Measurements from ENCODE around the gene HNRNPUL2.

The HNRNPUL2 gene

DNA sequence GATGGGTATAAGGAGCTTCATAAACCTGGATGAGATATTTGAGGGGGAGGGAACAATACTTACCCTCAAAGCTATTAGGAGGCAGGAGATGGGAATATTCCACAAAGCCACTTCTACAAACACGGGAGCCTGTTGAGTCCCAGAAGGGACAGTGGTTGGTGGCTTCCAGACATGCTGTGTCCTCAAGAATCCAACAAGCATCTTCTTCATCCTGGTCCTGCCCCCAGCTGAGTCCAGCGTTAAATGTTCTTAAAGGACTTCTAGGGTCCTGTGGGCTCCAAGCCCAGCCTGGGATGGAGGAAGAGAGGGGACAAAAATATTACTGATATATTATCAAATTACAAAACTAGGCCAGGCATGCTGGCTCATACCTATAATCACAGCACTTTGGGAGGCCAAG lies 59.8 kb downstream of the HNRNPUL2 start:
- peak overlapping the region; percentile 98 for H3K4me3 ChIP-seq (ENCODE audit: low read length)

DNA sequence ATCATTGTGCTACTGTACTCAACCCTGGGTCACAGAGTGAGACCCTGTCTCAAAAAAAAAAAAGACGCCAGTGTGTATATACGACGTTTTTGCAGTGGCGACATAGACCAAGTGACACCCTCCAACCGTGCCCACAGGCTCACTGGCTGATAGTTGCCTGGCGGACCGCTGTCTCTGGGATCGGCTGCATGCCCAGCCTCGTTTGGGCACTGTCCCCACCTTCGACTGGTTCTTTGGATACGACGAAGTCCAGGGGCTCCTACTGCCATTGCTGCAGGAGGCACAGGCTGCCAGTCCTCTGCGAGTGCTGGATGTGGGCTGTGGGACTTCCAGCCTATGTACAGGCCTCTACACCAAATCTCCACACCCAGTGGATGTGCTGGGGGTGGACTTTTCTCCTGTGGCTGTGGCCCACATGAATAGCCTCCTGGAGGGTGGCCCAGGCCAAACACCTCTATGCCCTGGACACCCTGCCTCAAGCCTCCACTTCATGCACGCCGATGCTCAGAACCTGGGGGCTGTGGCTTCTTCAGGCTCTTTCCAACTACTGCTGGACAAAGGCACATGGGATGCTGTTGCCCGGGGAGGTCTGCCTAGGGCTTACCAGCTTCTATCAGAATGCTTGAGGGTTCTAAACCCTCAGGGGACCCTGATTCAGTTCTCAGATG lies 60.9 kb downstream of the HNRNPUL2 start:
- no peaks in the 10 kb centered on the region for H3K9me2 ChIP-seq (replicated peaks; ENCODE audit: control insufficient read depth, low read length)
- peak overlapping the region; percentile 92 for H3K27ac ChIP-seq (ENCODE audit: low read depth, low read length)
- H3K36me3 ChIP-seq (ENCODE audit: control insufficient read depth, low read length) = peaks cover 72% of the 10 kb centered on the region
- peaks cover 80% of the 10 kb centered on the region for H3K79me2 ChIP-seq (ENCODE audit: control insufficient read depth, low read length)
- H3K4me1 ChIP-seq (ENCODE audit: control insufficient read depth, low read length) = peaks cover 53% of the 10 kb centered on the region
- peaks cover 12% of the 10 kb centered on the region for H4K20me1 ChIP-seq (ENCODE audit: control insufficient read depth, insufficient read depth, low read depth, low read length)
- H3F3A ChIP-seq (ENCODE audit: control insufficient read depth, insufficient read depth) = peaks cover 52% of the 10 kb centered on the region
- H3K27me3 ChIP-seq (ENCODE audit: control insufficient read depth, low read length) = no peaks in the 10 kb centered on the region
- peak overlapping the region; percentile 99 for H3K4me2 ChIP-seq (ENCODE audit: low read length)
- TF ChIP-seq EZH2phosphoT487 (IDR thresholded peaks at IDR 0.05; ENCODE audit: borderline replicate concordance, low read length) = no peak
- TF ChIP-seq, protein P1, sequence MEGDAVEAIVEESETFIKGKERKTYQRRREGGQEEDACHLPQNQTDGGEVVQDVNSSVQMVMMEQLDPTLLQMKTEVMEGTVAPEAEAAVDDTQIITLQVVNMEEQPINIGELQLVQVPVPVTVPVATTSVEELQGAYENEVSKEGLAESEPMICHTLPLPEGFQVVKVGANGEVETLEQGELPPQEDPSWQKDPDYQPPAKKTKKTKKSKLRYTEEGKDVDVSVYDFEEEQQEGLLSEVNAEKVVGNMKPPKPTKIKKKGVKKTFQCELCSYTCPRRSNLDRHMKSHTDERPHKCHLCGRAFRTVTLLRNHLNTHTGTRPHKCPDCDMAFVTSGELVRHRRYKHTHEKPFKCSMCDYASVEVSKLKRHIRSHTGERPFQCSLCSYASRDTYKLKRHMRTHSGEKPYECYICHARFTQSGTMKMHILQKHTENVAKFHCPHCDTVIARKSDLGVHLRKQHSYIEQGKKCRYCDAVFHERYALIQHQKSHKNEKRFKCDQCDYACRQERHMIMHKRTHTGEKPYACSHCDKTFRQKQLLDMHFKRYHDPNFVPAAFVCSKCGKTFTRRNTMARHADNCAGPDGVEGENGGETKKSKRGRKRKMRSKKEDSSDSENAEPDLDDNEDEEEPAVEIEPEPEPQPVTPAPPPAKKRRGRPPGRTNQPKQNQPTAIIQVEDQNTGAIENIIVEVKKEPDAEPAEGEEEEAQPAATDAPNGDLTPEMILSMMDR (IDR thresholded peaks at IDR 0.05; ENCODE audit: low read depth, low read length, poor library complexity, severe bottlenecking) = no peak
- H3K4me3 ChIP-seq (ENCODE audit: low read length) = peak overlapping the region; percentile 98
- no peaks in the 10 kb centered on the region for H3K9me3 ChIP-seq (ENCODE audit: control insufficient read depth, insufficient read depth, low read length)

More for the DNA sequence above, 59.8 kb downstream of the HNRNPUL2 start:
- H3K27me3 ChIP-seq (ENCODE audit: control insufficient read depth, low read length) = no peaks in the 10 kb centered on the region
- peaks cover 52% of the 10 kb centered on the region for H3F3A ChIP-seq (ENCODE audit: control insufficient read depth, insufficient read depth)
- peaks cover 54% of the 10 kb centered on the region for H3K4me1 ChIP-seq (ENCODE audit: control insufficient read depth, low read length)
- H3K36me3 ChIP-seq (ENCODE audit: control insufficient read depth, low read length) = peaks cover 74% of the 10 kb centered on the region
- no peak for TF ChIP-seq EZH2phosphoT487 (IDR thresholded peaks at IDR 0.05; ENCODE audit: borderline replicate concordance, low read length)
- TF ChIP-seq, protein P1 (IDR thresholded peaks at IDR 0.05; ENCODE audit: low read depth, low read length, poor library complexity, severe bottlenecking) = no peak
- peaks cover 12% of the 10 kb centered on the region for H4K20me1 ChIP-seq (ENCODE audit: control insufficient read depth, insufficient read depth, low read depth, low read length)
- H3K9me2 ChIP-seq (replicated peaks; ENCODE audit: control insufficient read depth, low read length) = no peaks in the 10 kb centered on the region
- H3K9me3 ChIP-seq (ENCODE audit: control insufficient read depth, insufficient read depth, low read length) = no peaks in the 10 kb centered on the region
- peaks cover 87% of the 10 kb centered on the region for H3K79me2 ChIP-seq (ENCODE audit: control insufficient read depth, low read length)
- H3K4me2 ChIP-seq (ENCODE audit: low read length) = peak overlapping the region; percentile 99
- peak overlapping the region; percentile 92 for H3K27ac ChIP-seq (ENCODE audit: low read depth, low read length)

DNA sequence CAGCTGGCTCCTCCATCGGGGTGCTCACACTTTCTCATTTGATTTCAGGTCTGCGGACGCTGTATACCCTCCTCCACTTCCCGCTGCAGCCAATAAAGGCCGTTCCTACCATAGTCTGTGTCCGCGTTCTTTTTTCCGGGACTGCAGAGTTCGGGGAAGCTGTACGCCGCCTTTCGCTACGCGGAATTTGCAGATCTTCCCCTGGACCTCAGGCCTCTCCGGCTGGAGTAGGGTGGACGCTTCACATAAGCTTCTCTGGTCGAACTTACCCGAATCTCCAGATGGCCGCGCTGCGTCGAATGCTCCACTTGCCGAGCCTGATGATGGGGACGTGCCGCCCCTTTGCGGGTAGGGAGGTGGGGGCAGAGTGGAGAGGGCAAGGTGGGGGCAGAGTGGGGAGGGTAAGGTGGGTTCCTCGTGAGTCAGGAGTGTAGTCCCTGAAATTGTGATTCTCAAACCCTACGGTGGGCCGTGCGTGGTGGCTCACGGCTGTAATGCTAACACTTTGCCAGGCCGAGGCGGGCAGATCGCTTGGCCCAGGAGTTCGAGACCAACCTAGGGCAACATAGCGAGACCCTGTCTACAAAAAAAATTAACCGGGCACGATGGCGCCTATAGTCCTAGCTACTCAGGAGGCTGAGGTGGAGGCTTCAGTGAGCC lies 61.5 kb downstream of the HNRNPUL2 start:
- Histone ChIP-seq H3K4me2 (ENCODE audit: low read length) (peak overlapping the region; percentile 99), H3K9me3 (ENCODE audit: control insufficient read depth, insufficient read depth, low read length) (no peaks in the 10 kb centered on the region), H3K27ac (ENCODE audit: low read depth, low read length) (peak overlapping the region; percentile 92), H4K20me1 (ENCODE audit: control insufficient read depth, insufficient read depth, low read depth, low read length) (peaks cover 12% of the 10 kb centered on the region), H3K9me2 (replicated peaks; ENCODE audit: control insufficient read depth, low read length) (no peaks in the 10 kb centered on the region), H3K4me3 (ENCODE audit: low read length) (peak overlapping the region; percentile 98), H3K27me3 (ENCODE audit: control insufficient read depth, low read length) (no peaks in the 10 kb centered on the region), H3K36me3 (ENCODE audit: control insufficient read depth, low read length) (peaks cover 69% of the 10 kb centered on the region), H3F3A (ENCODE audit: control insufficient read depth, insufficient read depth) (peaks cover 48% of the 10 kb centered on the region), H3K79me2 (ENCODE audit: control insufficient read depth, low read length) (peaks cover 73% of the 10 kb centered on the region), H3K4me1 (ENCODE audit: control insufficient read depth, low read length) (peaks cover 48% of the 10 kb centered on the region)
- TF ChIP-seq, protein P1 (IDR thresholded peaks at IDR 0.05; ENCODE audit: low read depth, low read length, poor library complexity, severe bottlenecking) = no peak
- no peak for TF ChIP-seq EZH2phosphoT487 (IDR thresholded peaks at IDR 0.05; ENCODE audit: borderline replicate concordance, low read length)
